ENCODE results near the gene OR6B3.
"Not testable (repeated sequence)": the region's sequence is repeated elsewhere in the genome, so short reads cannot be mapped to it uniquely, and the experiment has no call there.

The OR6B3 gene

DNA sequence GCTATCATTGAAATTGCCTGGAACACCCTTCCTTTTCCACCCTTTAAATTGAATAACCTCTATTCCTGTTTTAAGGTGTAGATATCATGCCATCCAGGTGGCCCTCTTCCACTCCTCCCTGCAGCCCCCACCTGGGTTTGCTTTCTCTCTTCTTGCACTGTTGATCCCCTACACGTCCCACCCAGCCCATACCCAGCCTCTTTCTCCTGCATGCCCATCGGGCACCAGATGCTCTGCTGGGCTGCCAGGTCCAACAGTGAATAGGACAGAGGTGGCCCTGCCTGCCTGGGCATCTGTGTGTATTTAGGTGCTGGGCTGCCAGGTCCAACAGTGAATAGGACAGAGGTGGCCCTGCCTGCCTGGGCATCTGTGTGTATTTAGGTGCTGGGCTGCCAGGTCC, 9.2 kb downstream of the OR6B3 start:
- not testable (repeated sequence) for DNase-seq (ENCODE audit: low read depth, low spot score)

GRCh38 chr2:240043279-240043989, 9.9 kb downstream of the OR6B3 start:
- DNase-seq (ENCODE audit: low read depth, low spot score) = no peak

GRCh38 chr2:240042740-240043139, 10.6 kb downstream of the OR6B3 start:
- DNase-seq (ENCODE audit: low read depth, low spot score) = no peak

DNA sequence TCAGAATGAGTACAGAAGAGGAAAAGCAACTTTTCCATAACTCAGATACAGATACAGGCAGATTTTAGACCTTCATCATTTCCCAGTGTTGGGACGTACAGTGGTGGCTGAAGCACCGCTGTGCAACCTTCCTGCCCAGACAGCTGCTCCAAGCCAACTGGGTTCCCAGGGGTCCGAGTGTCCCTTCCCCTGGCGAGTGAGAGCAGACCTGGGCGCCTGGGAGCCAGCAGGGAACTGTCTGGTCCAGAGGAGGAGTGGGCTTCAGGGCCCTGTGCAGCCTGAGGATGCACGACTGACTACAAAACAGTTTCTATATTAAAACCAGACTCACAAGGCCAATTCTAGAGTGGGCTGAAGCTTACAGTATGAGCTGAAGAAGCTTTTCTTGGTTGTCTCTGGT, 12.0 kb downstream of the OR6B3 start:
- no peak for DNase-seq (ENCODE audit: low read depth, low spot score)

GRCh38 chr2:240037358-240037757, 16.0 kb downstream of the OR6B3 start:
- no peak for DNase-seq (ENCODE audit: low read depth, low spot score)

DNA sequence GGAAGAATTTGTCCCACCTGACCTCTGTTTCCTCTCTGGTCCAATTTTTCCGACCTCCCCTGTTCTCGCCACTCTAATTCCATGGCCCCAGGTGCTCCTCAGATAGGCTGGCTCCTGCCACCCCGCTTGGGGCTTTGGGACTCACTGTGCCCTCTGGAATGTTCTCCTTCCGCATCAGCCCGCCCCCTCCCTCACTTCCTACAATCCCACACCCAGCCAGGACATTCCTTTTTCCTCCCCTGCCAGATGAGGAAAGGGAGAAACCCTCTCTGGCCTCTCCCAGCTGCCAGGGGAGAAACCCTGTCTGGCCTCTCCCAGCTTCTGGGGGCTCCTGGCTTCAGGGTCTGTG, 20.0 kb downstream of the OR6B3 start:
- DNase-seq (ENCODE audit: low read depth, low spot score) = no peak

- no peak for DNase-seq (ENCODE audit: low read depth, low spot score)
Observed at GRCh38 chr2:240032406-240033329, 20.7 kb downstream of the OR6B3 start.

DNA sequence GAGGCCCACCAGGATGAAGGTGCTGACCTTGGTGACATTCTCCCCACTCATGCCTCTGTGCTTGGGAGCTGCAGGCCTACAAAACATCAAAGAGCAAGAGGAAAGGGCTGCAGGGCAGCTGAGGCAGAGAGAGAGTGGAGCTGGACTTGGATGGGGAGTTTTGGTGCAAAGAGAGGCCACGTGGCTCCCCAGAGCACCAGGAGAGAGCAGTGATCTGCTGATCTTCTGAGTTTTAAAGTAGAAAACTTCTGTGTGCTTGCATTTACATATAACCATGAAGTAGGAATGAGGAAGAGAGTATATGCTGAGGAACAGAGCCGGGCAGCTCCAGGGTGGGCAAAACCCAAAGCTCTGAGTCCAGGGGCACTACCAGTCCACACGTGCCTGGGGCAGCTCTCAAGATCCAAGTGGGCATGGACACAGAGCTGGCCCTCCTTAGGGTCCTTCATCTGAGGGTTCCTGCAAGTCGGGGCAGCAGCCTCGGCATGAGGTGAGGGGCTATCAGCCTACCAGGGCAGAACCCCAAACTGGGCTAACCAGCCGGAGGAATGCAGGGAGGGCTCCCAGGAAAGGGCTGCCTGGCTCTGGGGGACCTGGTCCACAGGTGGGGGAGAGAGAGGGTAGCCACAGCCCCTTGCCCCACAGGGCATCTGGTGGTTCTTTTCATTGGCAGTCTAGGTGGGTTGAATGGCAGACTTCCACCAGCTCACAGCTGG, 22.8 kb downstream of the OR6B3 start, which contains the start of gene OR6B2:
Gene OR6B2 (minus strand): TSS at position 51 of the 716 bp plus-strand sequence. CDS start 0 bp downstream, at position 51.
- no peak for DNase-seq (ENCODE audit: low read depth, low spot score)

- no peak for DNase-seq (ENCODE audit: low read depth, low spot score)
Observed at GRCh38 chr2:240024766-240025165, 28.6 kb downstream of the OR6B3 start.

DNA sequence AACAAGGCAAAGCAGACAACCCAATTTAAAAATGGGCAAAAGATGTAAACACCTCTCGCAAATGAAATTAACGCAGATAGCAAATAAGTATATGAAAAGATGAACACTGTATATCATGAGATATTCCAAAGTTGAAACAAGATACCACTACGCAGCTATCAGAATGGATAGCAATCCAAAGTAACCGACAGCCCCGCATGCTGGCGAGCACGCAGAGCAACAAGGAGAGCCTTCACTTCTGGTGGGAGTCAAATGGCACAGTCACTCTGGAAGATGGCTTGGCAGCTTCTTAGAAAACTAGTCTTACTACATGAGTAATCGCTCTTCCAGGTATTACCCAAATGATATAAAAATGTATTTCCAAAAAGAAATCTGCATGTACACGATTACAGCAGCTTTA, 29.5 kb downstream of the OR6B3 start:
- DNase-seq (ENCODE audit: low read depth, low spot score) = no peak

GRCh38 chr2:240021488-240022104, 31.7 kb downstream of the OR6B3 start:
- DNase-seq (ENCODE audit: low read depth, low spot score) = peak; percentile 16

DNA sequence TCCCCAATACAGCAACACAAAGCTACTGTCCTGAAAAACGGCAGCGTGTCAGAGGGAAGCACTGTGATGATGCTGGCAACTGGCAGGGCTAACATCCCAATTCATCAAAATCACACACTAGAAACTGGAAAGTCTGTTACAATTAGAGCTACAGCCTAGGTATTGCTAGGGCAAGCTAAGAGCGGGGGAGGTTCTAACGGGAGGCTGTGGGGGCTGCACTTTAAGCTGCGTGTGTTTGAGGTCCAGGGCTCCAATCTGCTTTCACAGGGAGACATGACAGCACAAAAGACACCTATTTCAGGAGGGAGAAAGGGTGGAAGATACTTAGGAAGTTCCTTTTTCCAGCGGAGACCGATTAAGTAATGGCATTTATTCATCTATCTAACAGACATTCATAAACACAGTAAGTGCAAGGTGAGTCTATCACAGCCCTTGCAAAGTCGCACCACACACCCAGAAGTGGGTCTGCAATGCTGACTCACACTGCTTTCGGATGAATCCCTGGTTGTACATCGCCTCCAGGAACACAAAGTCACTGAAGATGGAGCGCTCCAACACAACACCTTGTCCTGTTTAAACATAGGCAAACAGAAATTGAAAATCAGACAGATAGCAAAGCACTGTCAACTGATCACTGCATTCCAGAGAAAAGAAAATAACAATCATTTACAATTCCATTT, 35.1 kb downstream of the OR6B3 start:
- no peak for DNase-seq (ENCODE audit: low read depth, low spot score)

DNA sequence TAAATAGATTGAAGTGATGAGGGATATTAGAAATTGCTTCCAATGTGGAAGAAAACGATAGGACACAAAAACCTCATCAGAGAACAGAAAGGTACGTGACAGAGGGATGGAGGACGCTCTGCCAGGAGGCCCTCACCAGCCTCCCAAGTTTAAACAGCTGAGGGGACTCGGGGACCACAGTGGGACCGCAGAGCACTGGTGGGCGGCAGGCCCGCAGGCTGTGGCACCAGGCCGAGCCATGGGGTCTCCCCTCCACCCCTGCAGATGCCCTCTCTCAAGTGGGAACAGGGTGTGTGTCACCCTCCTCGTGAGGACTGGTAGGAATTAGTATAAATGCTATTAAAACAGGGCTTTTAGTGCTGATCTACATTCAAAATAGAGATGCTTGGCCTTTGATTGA, 39.0 kb downstream of the OR6B3 start:
- DNase-seq (ENCODE audit: low read depth, low spot score) = no peak

- no peak for DNase-seq (ENCODE audit: low read depth, low spot score)
Observed at GRCh38 chr2:240013343-240013742, 40.0 kb downstream of the OR6B3 start.

DNA sequence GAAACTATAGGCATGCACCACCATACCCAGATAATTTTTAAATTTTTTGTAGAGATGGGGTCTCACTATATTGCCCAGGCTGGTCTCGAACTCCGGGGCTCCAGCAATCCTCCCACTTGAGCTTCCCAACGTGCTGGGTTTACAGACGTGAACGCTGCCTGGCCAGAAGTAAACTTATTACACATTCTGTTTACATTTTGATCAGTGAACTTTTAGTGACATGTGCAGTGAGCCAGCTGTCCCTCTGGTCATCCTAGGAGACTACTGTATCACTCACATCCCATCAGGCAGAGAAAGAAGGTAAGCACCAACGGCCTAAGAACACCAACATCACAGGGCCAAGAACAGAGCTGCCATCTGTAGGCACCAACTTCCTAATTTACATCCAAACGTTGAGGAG, 50.3 kb downstream of the OR6B3 start:
- DNase-seq (ENCODE audit: low read depth, low spot score) = no peak

- no peak for DNase-seq (ENCODE audit: low read depth, low spot score)
Observed at GRCh38 chr2:240000671-240001070, 52.6 kb downstream of the OR6B3 start.

GRCh38 chr2:239997686-239998409, 55.5 kb downstream of the OR6B3 start:
- no peak for DNase-seq (ENCODE audit: low read depth, low spot score)

All from activated CD4-positive, CD25-positive, alpha-beta regulatory T cell treated with anti-CD3 and anti-CD28 coated beads, Interleukin-2, amount 50 U/mL, for 16 hours (primary cell).